Lung (tissue), 16 donors: Measurements from ENCODE around the gene ANKRD61. TPM values are rescaled to one million over a fixed set of nuclear protein-coding genes. Genes with fewer than 3 reads are reported as not detected.
"Not testable (repeated sequence)": the region's sequence is repeated elsewhere in the genome, so short reads cannot be mapped to it uniquely, and the experiment has no call there.

Source experiments
- ATAC-seq: fragments of 200-7000 bp; cut with Tn5 transposase; one replicate; pipeline ENCODE4 v1.9.1; 2020; ENCODE audit warnings: moderate number of reproducible peaks; ENCODE audit not compliant: insufficient read depth, low FRiP score
- DNase-seq, 3 donors: peaks; one replicate each; pipeline ENCODE4 v3.0.0-alpha.2; 2013 to 2017
- H3K27ac ChIP-seq, 2 donors: one replicate each; pipeline ENCODE4 v1.5.1; 2013; ENCODE audit warnings: mild to moderate bottlenecking in 2 of 2, moderate library complexity in 2 of 2, control low read depth in 1 of 2, inconsistent platforms in 1 of 2, low read depth in 1 of 2, low read length in 1 of 2
- H3K27me3 ChIP-seq, 3 donors: one replicate each; pipeline ENCODE4 v1.5.1; 2013; ENCODE audit warnings: low read length in 2 of 3; ENCODE audit not compliant: control insufficient read depth in 3 of 3, insufficient read depth in 3 of 3
- H3K36me3 ChIP-seq, 4 donors: one replicate each; pipeline ENCODE4 v1.5.1; 2013; ENCODE audit warnings: low read length in 4 of 4, mild to moderate bottlenecking in 1 of 4, moderate library complexity in 1 of 4; ENCODE audit not compliant: control insufficient read depth in 4 of 4, insufficient read depth in 4 of 4
- H3K4me1 ChIP-seq, 5 donors: one replicate each; pipeline ENCODE4 v1.5.1; 2013; ENCODE audit warnings: low read length in 5 of 5, mild to moderate bottlenecking in 2 of 5, moderate library complexity in 1 of 5; ENCODE audit not compliant: control insufficient read depth in 5 of 5, insufficient read depth in 5 of 5
- H3K4me3 ChIP-seq: one replicate; pipeline ENCODE4 v1.5.1; 2013; ENCODE audit warnings: mild to moderate bottlenecking, control low read depth, moderate library complexity
- H3K9ac ChIP-seq, 2 donors: one replicate each; pipeline ENCODE4 v1.5.1; 2013; ENCODE audit warnings: low read length in 2 of 2, control low read depth in 1 of 2; ENCODE audit not compliant: insufficient read depth in 1 of 2
- H3K9me3 ChIP-seq, 4 donors: one replicate each; pipeline ENCODE4 v1.5.1; 2013; ENCODE audit warnings: low read length in 3 of 4, mild to moderate bottlenecking in 1 of 4, moderate library complexity in 1 of 4; ENCODE audit not compliant: control insufficient read depth in 4 of 4, insufficient read depth in 3 of 4
- CTCF ChIP-seq: IDR thresholded peaks from 2 replicates; pipeline ENCODE4 v1.5.1; 2012; ENCODE audit warnings: mild to moderate bottlenecking; ENCODE audit errors: control extremely low read depth, extremely low read depth
- WGBS, 2 donors: extraction: QIAGEN DNeasy Blood & Tissue Kit; methylation state at CpG; one replicate each; pipeline ENCODE4 v1.1.7; 2013; 5-methylcytosine and 5-hydroxymethylcytosine counted together
- long read RNA-seq, 5 donors: transcript quantifications; one replicate each; lab custom pipeline, GENCODE V29; 2026
- polyA plus RNA-seq, 2 donors: library from polyadenylated mRNA; stranded (reverse); fragments of 200-250 nt; gene quantifications; one replicate each; pipeline ENCODE4 v1.2.1, GENCODE V29; 2013
- total RNA-seq, 2 donors: library from RNA; depleted of rRNA in 1 of 2; stranded (reverse); fragments of >200 nt in 1 of 2; gene quantifications; one replicate each; pipeline ENCODE4 v1.2.1, GENCODE V29; 2014 to 2021
- donor health status: control.
- donor health status: control.
- donor health status: Bipolar disorder and iron deficiency.
- donor health status: healthy.
- donor health status: DM: yes; HTN: yes; CAD: no.

ANKRD61 gene
- total RNA-seq, result not detected
- under 1 TPM in 1 of 2 donors, not detected in 1; 0.08 TPM for polyA plus RNA-seq
- long read RNA-seq, donor 1, result 0 reads
- long read RNA-seq, donor 2, result 0 reads
- long read RNA-seq, donor 3, partial matches to known transcripts, result 6 of 11 reads
- long read RNA-seq, donor 3, other reads (novel, unspliced or antisense), result 5 of 11 reads
- long read RNA-seq, donor 4, result 0 reads
- long read RNA-seq, donor 5, result 0 reads

DNA sequence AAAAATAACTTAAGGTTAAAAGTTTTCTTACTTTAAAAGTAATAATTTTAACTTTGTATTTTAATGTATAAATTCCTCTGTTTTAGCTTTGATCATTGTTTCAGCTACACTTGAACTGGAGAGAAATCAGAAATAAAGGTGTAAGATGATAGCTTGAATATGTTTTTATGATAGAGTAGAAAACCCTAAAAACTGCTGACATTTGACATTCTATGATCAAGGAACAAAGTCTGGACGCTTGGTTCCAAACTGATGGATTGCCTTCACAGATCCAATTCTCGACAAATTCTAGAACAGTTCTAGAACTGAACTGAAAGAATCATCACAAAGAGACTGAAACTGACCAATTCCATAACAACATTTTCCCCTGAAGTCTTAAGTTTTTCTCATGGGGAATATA is at the start of gene ANKRD61:
Gene ANKRD61, plus strand, starts transcription at position 389 of the 400 bp plus-strand sequence. Its CDS starts 0 bp downstream, at position 389.
- DNase-seq, result no peak
- Histone ChIP-seq H3K4me3 (no peak within 1 kb of the TSS), H3K9ac (no peak within 1 kb of the TSS), H3K27me3 (no peaks in the 10 kb centered on the region), H3K4me1 (peaks cover 0 to 1% (median 0%) of the 10 kb centered on the region in 5 donors), H3K27ac (no peak within 1 kb of the TSS), H3K36me3 (peaks cover 26 to 39% (median 35%) of the 10 kb centered on the region in 4 donors), H3K9me3 (no peaks in the 10 kb centered on the region)
- 88 to 90% methylated on average over 2 of the region's 2 CpGs for WGBS, 2 donors
- no peak for TF ChIP-seq CTCF
- no peak for ATAC-seq

DNA sequence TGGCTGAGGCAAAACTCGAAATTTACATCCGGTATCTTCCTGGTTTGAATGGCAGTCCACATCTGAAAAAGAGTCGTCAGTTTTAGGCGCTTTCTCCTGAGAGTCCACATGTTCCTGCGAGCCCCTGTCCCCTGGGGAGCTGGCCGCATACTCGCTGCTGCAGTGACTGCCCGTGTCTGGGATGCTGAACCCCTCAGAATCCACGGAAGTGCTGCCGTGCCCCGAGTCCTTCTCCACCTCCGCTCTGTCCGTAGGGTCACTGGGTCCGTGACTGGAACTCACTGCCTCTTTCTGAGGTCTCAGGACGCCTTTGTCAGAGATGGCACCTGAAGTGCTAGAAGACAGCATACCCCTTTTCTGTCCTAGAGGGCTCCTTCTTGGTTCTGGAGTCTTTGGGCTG is 44.1 kb upstream of the ANKRD61 start:
- not testable (repeated sequence) for ATAC-seq, H3K27ac ChIP-seq, H3K36me3 ChIP-seq, H3K4me1 ChIP-seq, H3K9ac ChIP-seq, DNase-seq, H3K4me3 ChIP-seq, H3K27me3 ChIP-seq, H3K9me3 ChIP-seq
- 95 to 96% methylated on average over 15 of the region's 15 CpGs for WGBS, 2 donors

- H3K36me3 ChIP-seq, result peaks cover 0 to 12% (median 12%) of the 10 kb centered on the region in 4 donors
Measured at GRCh38 chr7:5997210-5997808, 33.9 kb upstream of the ANKRD61 start.

More at GRCh38 chr7:5997210-5997808, 33.9 kb upstream of the ANKRD61 start:
- no peaks in the 10 kb centered on the region for H3K4me1 ChIP-seq
- H3K9me3 ChIP-seq, result no peaks in the 10 kb centered on the region
- no peaks in the 10 kb centered on the region for H3K27me3 ChIP-seq
- H3K27ac ChIP-seq, result no peak overlapping the region
- no peak overlapping the region for H3K9ac ChIP-seq
- DNase-seq, result peak; percentile 56 to 83 (median 79)
- no peak overlapping the region for H3K4me3 ChIP-seq
- ATAC-seq, result peak; percentile 41
- peak; percentile 57 for TF ChIP-seq CTCF
- 59 to 68% methylated on average over 10 of the region's 10 CpGs for WGBS, 2 donors
